ENCODE results near the gene PUS1.
"Not testable (repeated sequence)": the region's sequence is repeated elsewhere in the genome, so short reads cannot be mapped to it uniquely, and the experiment has no call there.

The PUS1 gene

GRCh38 chr12:131938082-131938481 is 9.0 kb downstream of the PUS1 start:
- no peak for DNase-seq (ENCODE audit: low spot score)

GRCh38 chr12:131939007-131939406 is 9.9 kb downstream of the PUS1 start:
- DNase-seq (ENCODE audit: low spot score), result no peak

- DNase-seq (ENCODE audit: low spot score), result no peak
Measured at GRCh38 chr12:131940141-131940547, 11.1 kb downstream of the PUS1 start.

GRCh38 chr12:131941116-131941986 is 12.3 kb downstream of the PUS1 start:
- no peak for DNase-seq (ENCODE audit: low spot score)

GRCh38 chr12:131941987-131942341 is 12.9 kb downstream of the PUS1 start:
- no peak for DNase-seq (ENCODE audit: low spot score)

GRCh38 chr12:131942671-131943070 is 13.6 kb downstream of the PUS1 start:
- no peak for DNase-seq (ENCODE audit: low spot score)

- no peak for DNase-seq (ENCODE audit: low spot score)
Measured at GRCh38 chr12:131943389-131943788, 14.3 kb downstream of the PUS1 start.

- no peak for DNase-seq (ENCODE audit: low spot score)
Measured at GRCh38 chr12:131943876-131944275, 14.8 kb downstream of the PUS1 start.

GRCh38 chr12:131944601-131945251 is 15.7 kb downstream of the PUS1 start:
- DNase-seq (ENCODE audit: low spot score), result no peak

GRCh38 chr12:131946757-131947156 is 17.7 kb downstream of the PUS1 start:
- DNase-seq (ENCODE audit: low spot score), result no peak

- DNase-seq (ENCODE audit: low spot score), result no peak
Measured at GRCh38 chr12:131947482-131948027, 18.5 kb downstream of the PUS1 start.

- no peak for DNase-seq (ENCODE audit: low spot score)
Measured at GRCh38 chr12:131948166-131948712, 19.2 kb downstream of the PUS1 start.

GRCh38 chr12:131948713-131949430 is 19.8 kb downstream of the PUS1 start:
- peak; percentile 2 for DNase-seq (ENCODE audit: low spot score)

GRCh38 chr12:131949431-131950181 is 20.5 kb downstream of the PUS1 start, which contains the start of gene EP400:
EP400 (plus strand) TSS chr12:131949942; CDS start chr12:131960620, 10,678 bp downstream.
- DNase-seq (ENCODE audit: low spot score), result peak; percentile 98

- no peak for DNase-seq (ENCODE audit: low spot score)
Measured at GRCh38 chr12:131950182-131950913, 21.3 kb downstream of the PUS1 start.

GRCh38 chr12:131953810-131954209 is 24.7 kb downstream of the PUS1 start:
- DNase-seq (ENCODE audit: low spot score), result not testable (repeated sequence)

- not testable (repeated sequence) for DNase-seq (ENCODE audit: low spot score)
Measured at GRCh38 chr12:131954460-131954859, 25.4 kb downstream of the PUS1 start.

GRCh38 chr12:131959116-131959515 is 30.0 kb downstream of the PUS1 start:
- no peak for DNase-seq (ENCODE audit: low spot score)

GRCh38 chr12:131959641-131960589 is 30.8 kb downstream of the PUS1 start:
- no peak for DNase-seq (ENCODE audit: low spot score)

Measured in ecto neural progenitor cell (in vitro differentiated cells).